Measurements from ENCODE around the gene SNRNP70. TPM values are rescaled to one million over a fixed set of nuclear protein-coding genes. Genes with fewer than 3 reads are reported as not detected.

The SNRNP70 gene
- total and polyA plus RNA-seq, 2 donors (not counting 3 experiments of a cell fraction or from before 2014, with no cell fraction given) = 215 to 300 TPM

- peak; percentile 73 for DNase-seq (ENCODE audit: low read depth, low spot score)
- Histone ChIP-seq H4K20me1 (replicated peaks; ENCODE audit: control insufficient read depth, extremely low read depth, insufficient read depth, low read length) (no peaks in the 10 kb centered on the region), H3K9ac (replicated peaks; ENCODE audit: extremely low read depth, insufficient read depth, low read length) (peak within 1 kb of the TSS; percentile 61), H3K27ac (ENCODE audit: insufficient read depth, low read depth, low read length) (peak within 1 kb of the TSS; percentile 8), H3K9me1 (replicated peaks; ENCODE audit: control insufficient read depth, extremely low read depth, insufficient read depth, low read length) (no peaks in the 10 kb centered on the region), H3K4me3 (replicated peaks in 1 of 3; ENCODE audit: insufficient read depth in 1 of 3, low read depth in 1 of 3, low read length in 3 of 3) (peak within 1 kb of the TSS; percentile 79 to 89 (median 88)), H3K4me1 (ENCODE audit: control insufficient read depth, extremely low read depth, insufficient read depth, low read length) (peaks cover 8% of the 10 kb centered on the region), H3K36me3 (ENCODE audit: control insufficient read depth in 2 of 2, extremely low read depth in 1 of 2, insufficient read depth in 2 of 2, low read length in 2 of 2) (no peaks in the 10 kb centered on the region), H2AFZ (ENCODE audit: low read depth, low read length) (peak within 1 kb of the TSS; percentile 92), H3K27me3 (ENCODE audit: control insufficient read depth in 2 of 2, insufficient read depth in 2 of 2, low read length in 2 of 2) (peaks cover 0 to 2% of the 10 kb centered on the region in 2 experiments), H3K79me2 (ENCODE audit: control insufficient read depth, insufficient read depth, low read length) (no peaks in the 10 kb centered on the region), H3K4me2 (ENCODE audit: insufficient read depth, low read length) (peak within 1 kb of the TSS; percentile 60), H3K9me3 (replicated peaks; ENCODE audit: control insufficient read depth, insufficient read depth, low read length) (no peaks in the 10 kb centered on the region)
- BruUV-seq (replicated peaks) = no TSS peak
- peak; percentile 92 for FAIRE-seq
- intact Hi-C loops (cut with micrococcal nuclease) (loop anchor here (1.0 to 10.0 kb wide), 2 partner anchors 8 to 163 kb away; partner anchors contain the start of genes GYS1 and RUVBL2), dilution Hi-C loops (cut with MboI; ENCODE audit: extremely low pct_ligation_motif_present, low sequenced_read_pairs) (no loop called here)
- TF ChIP-seq MYC (IDR thresholded peaks at IDR 0.05; ENCODE audit: low read depth, low read length) (no peak), MAX (IDR thresholded peaks at IDR 0.05; ENCODE audit: insufficient read depth, insufficient read length) (no peak), GATA2 (IDR thresholded peaks at IDR 0.05; ENCODE audit: insufficient read depth, insufficient read length, low read depth, low read length) (no peak), POLR2A (IDR thresholded peaks at IDR 0.05; ENCODE audit: low read depth, low read length) (peak; percentile 77), POLR2AphosphoS5 (IDR thresholded peaks at IDR 0.05; ENCODE audit: insufficient read depth, low read depth, low read length) (peak; percentile 69), FOS (IDR thresholded peaks at IDR 0.05; ENCODE audit: borderline replicate concordance, insufficient read depth, low read length) (no peak), JUN (IDR thresholded peaks at IDR 0.05; ENCODE audit: borderline replicate concordance, insufficient read depth, insufficient read length, low read depth) (no peak)
- CTCF ChIA-PET = interaction anchor here (1.0 to 3.6 kb wide), 2 partner anchors 11 to 41 kb away, joined by 3 to 15 read pairs; no protein-coding TSS in a partner anchor
- POLR2A ChIA-PET = no interaction called here
Measured at GRCh38 chr19:49157445-49158224, 72.4 kb downstream of the SNRNP70 start, which contains the start of gene TRPM4. Gene TRPM4 (plus strand): TSS chr19:49157792. CDS start chr19:49157867, 75 bp downstream.

Small RNA genes lying within 50 kb of the gene (small RNA-seq; reads per million reads assigned to genes)
- not detected for gene RN7SL708P (ENCODE audit: insufficient read depth, insufficient read length, low read depth, low replicate concordance)

Other genes with a start within 250 kb of the SNRNP70 start
- gene HSD17B14, start 249.0 kb upstream of the SNRNP70 start, total RNA-seq = 20.9 and 21.5 TPM in 2 replicates
- 44.5 and 46.3 TPM in 2 replicates for gene HSD17B14, start 249.0 kb upstream of the SNRNP70 start, polyA plus RNA-seq
- gene PLEKHA4, start 216.8 kb upstream of the SNRNP70 start, total RNA-seq = 4.9 and 10.1 TPM in 2 replicates
- 3.9 and 4.5 TPM in 2 replicates for gene PLEKHA4, start 216.8 kb upstream of the SNRNP70 start, polyA plus RNA-seq
- gene PPP1R15A, start 213.0 kb upstream of the SNRNP70 start, total RNA-seq = 67.4 and 73.4 TPM in 2 replicates
- 34.3 and 42.3 TPM in 2 replicates for gene PPP1R15A, start 213.0 kb upstream of the SNRNP70 start, polyA plus RNA-seq
- gene TULP2, start 186.7 kb upstream of the SNRNP70 start, total RNA-seq = not detected in 2 replicates
- gene TULP2, start 186.7 kb upstream of the SNRNP70 start, polyA plus RNA-seq = 0.08 and 0.18 TPM in 2 replicates
- gene NUCB1, start 185.1 kb upstream of the SNRNP70 start, total RNA-seq = 190 and 194 TPM in 2 replicates
- gene NUCB1, start 185.1 kb upstream of the SNRNP70 start, polyA plus RNA-seq = 231 and 237 TPM in 2 replicates
- gene DHDH, start 151.8 kb upstream of the SNRNP70 start, total RNA-seq = not detected in 2 replicates
- gene DHDH, start 151.8 kb upstream of the SNRNP70 start, polyA plus RNA-seq = not detected in 2 replicates
- 267 and 295 TPM in 2 replicates for gene BAX, start 130.6 kb upstream of the SNRNP70 start, total RNA-seq
- gene BAX, start 130.6 kb upstream of the SNRNP70 start, polyA plus RNA-seq = 283 and 359 TPM in 2 replicates
- gene FTL, start 120.1 kb upstream of the SNRNP70 start, total RNA-seq = 1,636 and 1,937 TPM in 2 replicates
- 2,748 and 3,914 TPM in 2 replicates for gene FTL, start 120.1 kb upstream of the SNRNP70 start, polyA plus RNA-seq
- gene GYS1, start 92.1 kb upstream of the SNRNP70 start, total RNA-seq = 53.9 and 58.9 TPM in 2 replicates
- gene GYS1, start 92.1 kb upstream of the SNRNP70 start, polyA plus RNA-seq = 39.0 and 41.7 TPM in 2 replicates
- gene RUVBL2, start 91.6 kb upstream of the SNRNP70 start, total RNA-seq = 110 and 115 TPM in 2 replicates
- gene RUVBL2, start 91.6 kb upstream of the SNRNP70 start, polyA plus RNA-seq = 185 and 200 TPM in 2 replicates
- not detected in 2 replicates for gene LHB, start 68.4 kb upstream of the SNRNP70 start, total RNA-seq
- 1.3 and 1.4 TPM in 2 replicates for gene LHB, start 68.4 kb upstream of the SNRNP70 start, polyA plus RNA-seq
- gene CGB3, start 61.1 kb upstream of the SNRNP70 start, total RNA-seq = not detected in 2 replicates
- gene CGB3, start 61.1 kb upstream of the SNRNP70 start, polyA plus RNA-seq = not detected in 2 replicates
- not detected in 2 replicates for gene CGB2, start 53.6 kb upstream of the SNRNP70 start, total RNA-seq
- gene CGB2, start 53.6 kb upstream of the SNRNP70 start, polyA plus RNA-seq = not detected in 2 replicates
- gene CGB1, start 48.6 kb upstream of the SNRNP70 start, total RNA-seq = not detected in 2 replicates
- not detected in 2 replicates for gene CGB1, start 48.6 kb upstream of the SNRNP70 start, polyA plus RNA-seq
- gene CGB5, start 41.6 kb upstream of the SNRNP70 start, total RNA-seq = not detected in 2 replicates
- gene CGB5, start 41.6 kb upstream of the SNRNP70 start, polyA plus RNA-seq = not detected in 2 replicates
- not detected in 2 replicates for gene CGB8, start 36.3 kb upstream of the SNRNP70 start, total RNA-seq
- not detected in 2 replicates for gene CGB8, start 36.3 kb upstream of the SNRNP70 start, polyA plus RNA-seq
- gene CGB7, start 27.7 kb upstream of the SNRNP70 start, total RNA-seq = 0.42 TPM in 1 of 2 replicates, not detected in the other
- 0.41 and 0.62 TPM in 2 replicates for gene CGB7, start 27.7 kb upstream of the SNRNP70 start, polyA plus RNA-seq
- gene NTF4, start 20.6 kb upstream of the SNRNP70 start, total RNA-seq = not detected in 2 replicates
- gene NTF4, start 20.6 kb upstream of the SNRNP70 start, polyA plus RNA-seq = not detected in 2 replicates
- gene KCNA7, start 12.8 kb upstream of the SNRNP70 start, total RNA-seq = not detected in 2 replicates
- gene KCNA7, start 12.8 kb upstream of the SNRNP70 start, polyA plus RNA-seq = not detected in 2 replicates
- 4.2 and 4.5 TPM in 2 replicates for gene LIN7B, start 28.9 kb downstream of the SNRNP70 start, total RNA-seq
- gene LIN7B, start 28.9 kb downstream of the SNRNP70 start, polyA plus RNA-seq = 2.2 and 4.4 TPM in 2 replicates
- 1.5 TPM in 1 of 2 replicates, not detected in the other for gene C19orf73, start 33.7 kb downstream of the SNRNP70 start, total RNA-seq
- 1.8 and 2.5 TPM in 2 replicates for gene C19orf73, start 33.7 kb downstream of the SNRNP70 start, polyA plus RNA-seq
- 2.0 and 2.6 TPM in 2 replicates for gene PPFIA3, start 34.1 kb downstream of the SNRNP70 start, total RNA-seq
- gene PPFIA3, start 34.1 kb downstream of the SNRNP70 start, polyA plus RNA-seq = 1.3 and 1.4 TPM in 2 replicates
- gene HRC, start 69.9 kb downstream of the SNRNP70 start, total RNA-seq = not detected in 2 replicates
- not detected in 2 replicates for gene HRC, start 69.9 kb downstream of the SNRNP70 start, polyA plus RNA-seq
- 38.9 and 40.6 TPM in 2 replicates for gene TRPM4, start 72.3 kb downstream of the SNRNP70 start, total RNA-seq
- 17.6 and 23.7 TPM in 2 replicates for gene TRPM4, start 72.3 kb downstream of the SNRNP70 start, polyA plus RNA-seq
- 1.6 and 3.6 TPM in 2 replicates for gene SLC6A16, start 239.7 kb downstream of the SNRNP70 start, total RNA-seq
- gene SLC6A16, start 239.7 kb downstream of the SNRNP70 start, polyA plus RNA-seq = 0.72 and 1.1 TPM in 2 replicates
- gene CD37, start 250.0 kb downstream of the SNRNP70 start, total RNA-seq = not detected in 2 replicates
- not detected in 2 replicates for gene CD37, start 250.0 kb downstream of the SNRNP70 start, polyA plus RNA-seq